GM12801 (cell line): ENCODE results near the gene PBOV1.

Experiments used
- TF ChIP-seq, protein P1 (sequence below): IDR thresholded peaks from one replicate; pipeline ENCODE4 v1.5.1; 2011; ENCODE audit warnings: control low read depth; ENCODE audit not compliant: insufficient read length; ENCODE audit errors: extremely low read depth

PBOV1 gene

DNA sequence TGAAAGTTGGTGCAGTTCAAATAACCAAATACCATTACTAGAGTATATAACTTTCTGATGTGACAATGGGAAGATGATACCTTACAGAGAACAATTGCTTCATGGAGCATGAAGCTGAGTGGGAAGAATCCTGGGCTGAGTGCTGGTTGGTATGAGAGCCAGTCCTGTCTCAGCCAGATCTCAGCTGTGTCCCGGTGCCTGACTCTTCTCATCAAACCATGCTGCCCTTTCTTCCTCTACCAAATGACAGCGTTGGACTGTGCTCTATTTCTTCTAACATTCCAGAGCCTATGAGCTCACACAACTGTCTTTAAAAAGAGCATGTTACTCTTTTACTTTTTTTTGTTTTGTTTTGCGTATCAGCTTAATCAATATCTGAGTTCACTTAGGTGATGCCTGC, 27.5 kb upstream of the PBOV1 start:
- TF ChIP-seq, protein P1, sequence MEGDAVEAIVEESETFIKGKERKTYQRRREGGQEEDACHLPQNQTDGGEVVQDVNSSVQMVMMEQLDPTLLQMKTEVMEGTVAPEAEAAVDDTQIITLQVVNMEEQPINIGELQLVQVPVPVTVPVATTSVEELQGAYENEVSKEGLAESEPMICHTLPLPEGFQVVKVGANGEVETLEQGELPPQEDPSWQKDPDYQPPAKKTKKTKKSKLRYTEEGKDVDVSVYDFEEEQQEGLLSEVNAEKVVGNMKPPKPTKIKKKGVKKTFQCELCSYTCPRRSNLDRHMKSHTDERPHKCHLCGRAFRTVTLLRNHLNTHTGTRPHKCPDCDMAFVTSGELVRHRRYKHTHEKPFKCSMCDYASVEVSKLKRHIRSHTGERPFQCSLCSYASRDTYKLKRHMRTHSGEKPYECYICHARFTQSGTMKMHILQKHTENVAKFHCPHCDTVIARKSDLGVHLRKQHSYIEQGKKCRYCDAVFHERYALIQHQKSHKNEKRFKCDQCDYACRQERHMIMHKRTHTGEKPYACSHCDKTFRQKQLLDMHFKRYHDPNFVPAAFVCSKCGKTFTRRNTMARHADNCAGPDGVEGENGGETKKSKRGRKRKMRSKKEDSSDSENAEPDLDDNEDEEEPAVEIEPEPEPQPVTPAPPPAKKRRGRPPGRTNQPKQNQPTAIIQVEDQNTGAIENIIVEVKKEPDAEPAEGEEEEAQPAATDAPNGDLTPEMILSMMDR = no peak

DNA sequence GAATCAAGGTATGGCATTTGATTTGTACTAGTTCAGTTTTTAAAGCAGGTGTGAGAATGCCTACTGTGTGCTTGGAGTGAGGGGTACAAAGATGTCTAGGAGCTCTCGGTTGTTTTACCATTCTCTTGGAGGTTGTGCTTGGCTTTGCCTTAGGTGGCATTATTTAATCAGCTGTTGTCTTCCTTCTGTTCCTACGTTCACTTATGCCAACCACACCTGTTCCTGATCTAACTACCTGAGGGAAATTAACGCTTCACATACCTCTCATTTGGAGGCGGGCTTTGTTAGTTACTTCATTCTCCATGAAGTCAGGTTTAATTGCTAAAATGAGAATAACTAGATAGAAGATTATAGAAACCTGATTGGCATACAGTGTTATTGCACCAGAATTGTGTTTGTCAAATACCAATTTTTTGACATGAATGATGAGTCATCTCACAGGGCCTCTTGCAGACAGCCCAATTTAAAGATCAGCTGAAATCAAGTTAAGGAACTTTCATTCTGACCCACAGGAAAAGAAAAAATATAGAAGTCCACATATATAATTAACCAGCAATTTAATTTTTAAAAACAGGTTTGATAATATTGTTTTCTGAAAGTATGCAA, 24.8 kb upstream of the PBOV1 start:
- TF ChIP-seq, protein P1 = no peak

DNA sequence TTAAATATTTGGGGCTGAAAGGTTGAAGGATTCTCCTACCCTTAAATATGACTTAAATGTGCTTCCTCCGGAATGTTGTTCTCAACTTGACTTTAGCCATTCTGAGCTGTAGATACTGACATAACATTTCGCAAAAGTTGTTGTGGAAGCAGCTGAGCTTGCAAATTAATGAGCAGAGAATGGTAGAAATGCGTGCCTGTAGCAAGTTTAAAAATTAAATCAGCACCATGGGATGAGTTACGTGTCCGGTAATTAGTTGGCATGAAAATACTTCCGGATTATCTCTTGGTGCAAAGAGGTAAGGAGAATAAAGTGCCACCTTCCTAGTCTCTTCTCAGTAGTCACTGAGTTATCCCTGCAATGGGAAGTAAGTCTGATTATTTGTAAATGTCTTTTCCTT, 23.6 kb upstream of the PBOV1 start:
- TF ChIP-seq, protein P1 = no peak

GRCh38 chr6:138241381-138241780, 23.1 kb upstream of the PBOV1 start:
- TF ChIP-seq, protein P1 = no peak

GRCh38 chr6:138240476-138241245, 22.4 kb upstream of the PBOV1 start:
- TF ChIP-seq, protein P1 = no peak

- TF ChIP-seq, protein P1 = no peak
These were observed 21.5 kb upstream of the PBOV1 start for GRCh38 chr6:138239774-138240173.

DNA sequence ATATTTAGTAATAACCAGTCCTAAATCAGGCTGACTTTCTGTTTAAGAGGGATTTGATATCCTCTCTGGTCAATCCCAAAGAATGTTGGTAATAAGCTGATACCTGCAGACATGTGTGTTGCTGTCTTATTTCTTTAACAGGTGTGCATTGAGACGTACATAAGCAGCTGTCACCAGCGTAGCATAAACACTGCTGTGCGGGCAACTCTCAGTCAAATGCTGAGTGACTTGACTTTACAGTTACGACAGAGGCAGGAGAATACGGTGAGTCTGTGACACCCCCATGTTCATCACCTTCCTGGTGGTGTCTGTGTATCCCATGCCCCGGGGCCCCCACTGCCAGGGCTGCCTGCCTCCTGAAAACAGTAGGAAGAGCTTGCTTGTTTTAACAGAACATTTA, 20.1 kb upstream of the PBOV1 start:
- TF ChIP-seq, protein P1 = no peak
